Keratinocyte (primary cell): ENCODE data around the gene SDF2.

Experiments used
- CTCF ChIP-seq, 3 experiments: IDR thresholded peaks in 1 of 3; conservative IDR thresholded peaks in 1 of 3; optimal IDR thresholded peaks in 1 of 3; 2 replicates in 2 of 3; 3 replicates in 1 of 3; pipeline versions ENCODE3 to v1.5.1; 2011; ENCODE audit warnings: low read length in 3 of 3, mild to moderate bottlenecking in 3 of 3, moderate library complexity in 2 of 3, control low read depth in 1 of 3, inconsistent platforms in 1 of 3; ENCODE audit not compliant: insufficient read depth in 2 of 3; ENCODE audit errors: extremely low read depth in 1 of 3
- EZH2 ChIP-seq: IDR thresholded peaks from one replicate; pipeline ENCODE4 v1.6.1; 2012; ENCODE audit warnings: inconsistent platforms, mild to moderate bottlenecking, low read length, moderate library complexity

DNA sequence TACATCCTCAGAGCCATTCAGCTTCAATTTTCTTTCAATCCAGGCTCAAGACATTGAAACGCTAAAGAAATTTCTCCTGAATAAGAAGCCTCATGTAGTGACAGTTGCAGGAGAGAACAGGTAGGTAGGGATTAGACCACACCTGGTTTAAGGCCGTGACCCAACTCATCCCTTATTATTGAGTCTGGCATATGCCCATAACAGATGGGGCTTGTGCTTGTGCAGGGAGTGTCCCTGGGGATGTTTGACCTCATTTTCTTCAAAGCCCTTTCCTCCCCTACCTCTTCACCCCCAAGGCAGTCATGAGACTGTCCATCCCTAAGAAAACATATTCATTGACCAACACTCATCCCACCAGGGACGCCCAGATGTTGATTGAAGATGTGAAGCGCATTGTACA lies 24.6 kb upstream of the SDF2 start:
- TF ChIP-seq CTCF (optimal IDR thresholded peaks at IDR 0.05 in 1 of 3, IDR thresholded peaks at IDR 0.05 in 1 of 3, conservative IDR thresholded peaks at IDR 0.05 in 1 of 3; ENCODE audit: extremely low read depth in 1 of 3, insufficient read depth in 2 of 3, low read length in 3 of 3) (no peak), EZH2 (no peak)
